Astrocyte of the hippocampus (primary cell): ENCODE results near the gene RARRES2.
A peak's percentile ranks its signal among the peaks of the same experiment; 100 is the strongest.
"Not testable (repeated sequence)": the region's sequence is repeated elsewhere in the genome, so short reads cannot be mapped to it uniquely, and the experiment has no call there.

Experiments used
- DNase-seq: peaks from one replicate; pipeline ENCODE4 v3.0.0; 2011; ENCODE audit warnings: low read depth, low spot score

The RARRES2 gene

DNA sequence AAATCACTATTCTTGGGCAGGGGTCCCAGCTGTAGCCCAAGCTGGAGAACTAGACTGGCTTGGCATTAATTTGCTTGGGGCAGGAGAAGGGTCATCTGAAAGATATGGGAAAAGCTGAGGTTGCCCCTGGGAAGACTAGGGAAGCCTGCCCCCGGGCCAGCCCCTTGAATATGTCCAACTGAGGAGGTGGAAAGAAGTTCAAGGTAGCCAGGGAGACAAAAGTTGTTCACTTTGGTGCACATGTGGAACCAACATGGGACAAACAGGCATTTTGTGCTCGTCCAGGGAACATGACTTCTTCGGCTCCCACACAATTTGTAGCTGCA, 19.7 kb downstream of the RARRES2 start:
- DNase-seq = no peak

- DNase-seq = peak; percentile 85
These were observed 23.5 kb downstream of the RARRES2 start for GRCh38 chr7:150317748-150318444.

DNA sequence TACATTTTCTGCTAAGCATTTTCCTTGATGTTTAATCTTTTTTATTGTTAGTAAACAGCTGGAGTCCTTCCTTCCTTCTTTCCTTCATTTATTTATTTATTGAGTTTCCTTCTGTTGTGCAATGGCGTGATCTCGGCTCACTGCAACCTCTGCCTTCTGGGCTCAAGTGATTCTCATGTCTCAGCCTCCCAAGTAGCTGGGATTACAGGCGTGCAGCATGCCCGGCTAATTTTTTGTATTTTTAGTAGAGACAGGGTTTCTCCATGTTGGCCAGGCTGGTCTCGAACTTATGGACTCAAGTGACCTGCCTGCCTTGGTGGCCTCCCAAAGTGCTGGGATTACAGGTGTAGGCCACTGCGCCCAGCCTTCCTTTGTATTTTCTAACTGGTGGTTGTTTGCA, 24.4 kb downstream of the RARRES2 start:
- DNase-seq = not testable (repeated sequence)

DNA sequence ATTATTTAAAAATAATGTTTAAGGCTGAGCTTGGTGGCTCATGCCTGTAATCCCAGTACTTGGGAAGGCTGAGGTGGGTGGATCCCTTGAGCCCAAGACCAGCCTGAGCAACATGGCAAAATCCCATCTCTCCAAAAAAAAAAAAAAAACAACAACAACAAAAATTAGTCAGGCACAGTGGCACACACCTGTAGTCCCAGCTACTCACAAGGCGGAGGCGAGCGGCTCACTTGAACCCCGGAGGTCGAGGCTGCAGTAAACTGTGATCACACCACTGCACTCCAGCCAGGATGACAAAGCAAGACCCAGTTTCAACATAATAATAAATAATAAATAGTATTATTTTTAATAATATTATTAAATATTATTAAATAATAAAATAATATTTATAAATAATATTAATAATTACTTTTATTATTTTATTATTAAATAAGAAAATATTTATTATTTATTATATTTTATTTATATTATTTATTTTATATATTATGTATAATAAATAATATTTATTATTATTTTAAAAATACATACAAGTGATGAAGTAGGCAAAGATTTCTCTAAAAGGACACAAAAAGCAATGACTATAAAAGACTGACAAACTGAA, 26.7 kb downstream of the RARRES2 start:
- DNase-seq = no peak

- no peak for DNase-seq
These were observed 27.6 kb downstream of the RARRES2 start for GRCh38 chr7:150313870-150314269.

GRCh38 chr7:150313367-150313809, 28.0 kb downstream of the RARRES2 start:
- no peak for DNase-seq

- DNase-seq = peak; percentile 41
These were observed 28.6 kb downstream of the RARRES2 start for GRCh38 chr7:150312649-150313366.

DNA sequence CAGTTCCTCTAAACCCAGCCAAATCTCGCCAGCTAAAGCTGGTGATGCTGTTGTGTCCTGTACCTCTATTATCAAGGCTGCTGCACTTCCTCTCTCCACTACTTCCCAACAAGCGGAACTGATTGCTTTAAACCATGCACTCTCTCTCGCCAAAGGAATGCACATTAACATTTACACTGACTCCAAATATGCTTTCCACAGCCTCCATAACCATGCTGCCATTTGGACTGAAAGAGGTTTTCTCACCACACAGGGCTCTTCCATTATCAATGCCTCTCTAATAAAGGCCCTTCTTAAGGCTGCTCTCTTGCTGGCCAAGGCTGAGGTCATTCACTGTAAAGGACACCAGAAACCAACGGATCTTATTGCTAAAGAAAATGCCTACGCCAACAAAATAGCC, 29.7 kb downstream of the RARRES2 start:
- peak; percentile 68 for DNase-seq

DNA sequence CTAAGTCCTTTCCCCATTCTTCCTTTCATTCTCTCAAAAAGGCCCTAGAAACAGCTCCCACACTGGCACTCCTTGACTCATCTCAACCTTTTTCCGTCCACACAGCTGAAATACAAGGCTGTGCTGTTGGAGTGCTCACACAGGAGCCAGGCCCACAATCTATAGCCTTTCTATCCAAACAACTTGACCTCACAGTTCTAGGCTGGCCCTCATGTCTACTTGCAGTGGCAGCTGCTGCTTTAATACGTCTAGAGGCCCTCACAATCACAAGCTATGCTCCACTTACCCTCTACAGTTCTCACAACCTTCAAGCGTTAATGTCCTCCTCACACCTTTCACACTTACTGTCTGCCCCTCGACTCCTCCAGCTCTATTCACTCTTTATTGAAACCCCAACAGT, 30.3 kb downstream of the RARRES2 start:
- DNase-seq = no peak

DNA sequence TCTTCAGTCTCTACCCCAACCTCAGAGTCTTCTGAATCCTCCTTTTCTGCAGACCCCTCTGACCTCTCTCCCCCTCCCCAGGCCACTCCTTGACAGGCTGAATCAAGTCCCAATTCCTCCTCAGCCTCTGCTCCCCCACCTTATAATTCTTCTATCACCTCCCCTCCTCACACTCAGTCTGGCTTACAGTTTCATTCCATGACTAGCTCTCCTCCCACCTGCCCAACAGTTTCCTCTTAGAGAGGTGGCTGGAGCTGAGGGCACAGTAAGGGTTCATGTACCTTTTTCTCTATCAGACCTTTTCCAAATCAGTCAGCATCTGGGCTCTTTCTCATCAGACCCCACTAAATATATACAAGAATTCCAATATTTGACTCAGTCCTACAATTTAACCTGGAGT, 32.9 kb downstream of the RARRES2 start:
- no peak for DNase-seq

GRCh38 chr7:150307904-150308303, 33.5 kb downstream of the RARRES2 start:
- DNase-seq = no peak

GRCh38 chr7:150307129-150307528, 34.3 kb downstream of the RARRES2 start:
- no peak for DNase-seq

- not testable (repeated sequence) for DNase-seq
These were observed 35.1 kb downstream of the RARRES2 start for GRCh38 chr7:150306377-150306776.

DNA sequence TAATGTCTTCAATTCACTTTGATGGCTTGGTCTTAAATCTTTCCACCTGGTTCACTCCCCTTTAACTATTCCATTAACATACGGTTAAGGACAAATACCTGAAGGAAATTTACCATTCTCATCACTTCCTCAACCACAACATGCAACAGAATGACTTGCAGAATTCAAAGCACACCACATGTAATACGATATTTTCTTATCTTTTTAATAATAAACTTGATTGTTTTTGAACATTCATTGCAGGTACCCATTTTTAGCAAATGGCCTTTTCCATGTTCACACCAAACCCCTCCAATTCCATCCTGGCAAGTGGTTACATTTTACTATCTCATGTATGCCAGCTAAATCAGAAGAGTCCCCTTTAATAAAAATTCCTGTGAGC, 35.5 kb downstream of the RARRES2 start:
- not testable (repeated sequence) for DNase-seq

- not testable (repeated sequence) for DNase-seq
These were observed 36.0 kb downstream of the RARRES2 start for GRCh38 chr7:150305259-150305902.

DNA sequence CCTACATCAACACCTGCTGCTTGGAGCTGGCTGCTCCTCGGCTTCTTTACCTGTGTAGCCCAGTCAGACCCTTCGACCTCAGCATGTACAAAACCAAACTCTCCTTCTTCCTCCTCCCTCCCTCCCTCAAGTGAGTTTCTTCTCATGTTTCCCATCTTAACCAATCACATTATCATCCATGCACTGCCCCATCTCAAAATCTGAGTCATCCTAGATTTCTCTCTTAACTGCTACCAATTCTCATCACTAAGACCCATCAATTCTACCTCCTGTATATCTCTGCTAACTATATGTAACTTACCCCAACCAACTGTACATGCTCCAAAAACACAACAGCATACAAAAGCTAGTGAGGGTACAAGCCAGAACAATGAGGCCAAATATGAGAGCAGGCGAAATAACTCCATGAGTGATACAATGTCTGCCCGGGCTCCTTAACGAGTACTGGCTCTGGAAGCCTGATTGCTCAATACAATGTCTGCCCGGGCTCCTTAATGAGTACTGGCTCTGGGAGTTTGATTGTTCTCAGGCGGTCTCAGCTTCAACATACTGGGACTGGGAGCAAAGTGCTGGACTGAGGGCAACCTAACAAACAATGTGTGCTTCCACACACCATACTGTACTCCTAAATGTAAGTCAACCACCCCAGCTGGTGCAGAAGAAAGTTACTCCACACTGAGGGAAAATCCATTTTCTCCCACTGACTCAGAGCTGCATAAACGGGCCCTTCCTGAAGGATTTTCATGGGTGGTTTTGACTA, 36.8 kb downstream of the RARRES2 start:
- DNase-seq = not testable (repeated sequence)

- peak; percentile 33 for DNase-seq
These were observed 38.5 kb downstream of the RARRES2 start for GRCh38 chr7:150302908-150303310.

- DNase-seq = not testable (repeated sequence)
These were observed 43.5 kb downstream of the RARRES2 start for GRCh38 chr7:150297978-150298377.

- DNase-seq = not testable (repeated sequence)
These were observed 44.6 kb downstream of the RARRES2 start for GRCh38 chr7:150296802-150297201.

- DNase-seq = not testable (repeated sequence)
These were observed 45.8 kb downstream of the RARRES2 start for GRCh38 chr7:150295614-150296013.

DNA sequence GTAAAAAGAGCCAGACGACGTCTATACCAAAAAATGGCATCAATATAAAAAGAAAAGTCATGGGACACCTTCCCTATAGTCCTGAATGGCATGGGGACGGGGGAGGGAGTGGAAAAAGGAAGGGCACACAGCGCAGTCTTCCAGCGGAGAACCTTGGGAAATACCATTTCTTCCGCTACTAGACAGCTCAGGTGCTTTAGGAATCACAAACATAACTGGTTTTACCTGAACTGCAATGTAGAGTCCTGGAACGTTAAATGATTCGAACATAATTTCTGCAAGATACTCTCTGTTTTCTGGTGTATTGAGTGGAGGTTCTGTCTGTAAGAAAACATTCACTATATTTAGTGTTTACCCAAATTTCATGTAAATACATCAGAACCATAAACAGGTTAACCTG, 46.4 kb downstream of the RARRES2 start:
- DNase-seq = not testable (repeated sequence)

DNA sequence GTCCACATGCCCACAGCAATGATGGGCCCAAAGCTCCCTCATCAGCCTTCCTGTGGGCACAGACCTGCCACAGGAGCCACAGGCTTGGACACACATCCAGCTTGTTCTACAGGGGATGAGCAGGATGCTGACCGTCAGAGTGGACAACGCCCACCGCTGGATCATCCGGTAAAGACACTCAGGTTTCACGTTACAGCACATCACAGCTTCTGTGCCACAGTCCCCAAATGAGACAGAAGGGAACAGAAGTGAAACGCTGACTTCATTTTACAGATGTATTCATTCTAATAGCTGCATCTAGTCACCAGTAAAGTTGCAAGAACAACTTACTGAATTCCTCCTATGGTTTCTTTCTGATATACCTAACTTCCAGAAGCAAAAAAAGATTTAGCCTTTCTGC, 51.1 kb downstream of the RARRES2 start:
- not testable (repeated sequence) for DNase-seq
